IPS-18a (cell line): Measurements from ENCODE around the gene RBBP8.

Experiments
- H3K27ac ChIP-seq: one replicate; pipeline ENCODE4 v1.5.1; 2013; ENCODE audit warnings: low read length
- H3K27me3 ChIP-seq: one replicate; pipeline ENCODE4 v1.6.1; 2013; ENCODE audit warnings: mild to moderate bottlenecking, low read length; ENCODE audit not compliant: control insufficient read depth, insufficient read depth
- H3K36me3 ChIP-seq: one replicate; pipeline ENCODE4 v1.6.1; 2013; ENCODE audit warnings: low read depth, low read length; ENCODE audit not compliant: control insufficient read depth
- H3K4me1 ChIP-seq: one replicate; pipeline ENCODE4 v1.6.1; 2013; ENCODE audit warnings: low read depth, low read length; ENCODE audit not compliant: control insufficient read depth
- H3K4me3 ChIP-seq: one replicate; pipeline ENCODE4 v1.5.1; 2013; ENCODE audit warnings: low read length
- H3K9ac ChIP-seq: one replicate; pipeline ENCODE4 v1.6.1; 2013; ENCODE audit warnings: mild to moderate bottlenecking, low read length, moderate library complexity
- H3K9me3 ChIP-seq: one replicate; pipeline ENCODE4 v1.6.1; 2013; ENCODE audit warnings: low read depth, low read length; ENCODE audit not compliant: control insufficient read depth

RBBP8 gene

GRCh38 chr18:22974707-22975106 is 41.6 kb downstream of the RBBP8 start:
- no peak overlapping the region for H3K27ac ChIP-seq
- no peak overlapping the region for H3K4me3 ChIP-seq
- no peaks in the 10 kb centered on the region for H3K9me3 ChIP-seq
- H3K4me1 ChIP-seq: no peaks in the 10 kb centered on the region
- peaks cover 28% of the 10 kb centered on the region for H3K36me3 ChIP-seq
- no peaks in the 10 kb centered on the region for H3K27me3 ChIP-seq
- H3K9ac ChIP-seq: no peak overlapping the region

- Histone ChIP-seq H3K36me3 (peaks cover 25% of the 10 kb centered on the region), H3K4me3 (no peak overlapping the region), H3K9ac (no peak overlapping the region), H3K4me1 (no peaks in the 10 kb centered on the region), H3K9me3 (no peaks in the 10 kb centered on the region), H3K27ac (no peak overlapping the region), H3K27me3 (no peaks in the 10 kb centered on the region)
Measured at GRCh38 chr18:22975508-22975907, 42.4 kb downstream of the RBBP8 start.

- Histone ChIP-seq H3K9me3 (no peaks in the 10 kb centered on the region), H3K9ac (no peak overlapping the region), H3K4me3 (no peak overlapping the region), H3K27me3 (no peaks in the 10 kb centered on the region), H3K4me1 (no peaks in the 10 kb centered on the region), H3K36me3 (peaks cover 32% of the 10 kb centered on the region), H3K27ac (no peak overlapping the region)
Measured at GRCh38 chr18:22977847-22978701, 44.9 kb downstream of the RBBP8 start.

GRCh38 chr18:22980394-22980793 is 47.3 kb downstream of the RBBP8 start:
- H3K27ac ChIP-seq: no peak overlapping the region
- H3K9ac ChIP-seq: no peak overlapping the region
- H3K9me3 ChIP-seq: no peaks in the 10 kb centered on the region
- no peaks in the 10 kb centered on the region for H3K27me3 ChIP-seq
- no peaks in the 10 kb centered on the region for H3K4me1 ChIP-seq
- H3K4me3 ChIP-seq: no peak overlapping the region
- peaks cover 33% of the 10 kb centered on the region for H3K36me3 ChIP-seq

GRCh38 chr18:22981274-22982133 is 48.4 kb downstream of the RBBP8 start:
- Histone ChIP-seq H3K27ac (no peak overlapping the region), H3K36me3 (peaks cover 29% of the 10 kb centered on the region), H3K9ac (no peak overlapping the region), H3K27me3 (no peaks in the 10 kb centered on the region), H3K9me3 (no peaks in the 10 kb centered on the region), H3K4me1 (no peaks in the 10 kb centered on the region), H3K4me3 (no peak overlapping the region)

GRCh38 chr18:22983175-22983574 is 50.0 kb downstream of the RBBP8 start:
- peaks cover 33% of the 10 kb centered on the region for H3K36me3 ChIP-seq
- no peak overlapping the region for H3K9ac ChIP-seq
- no peak overlapping the region for H3K27ac ChIP-seq
- H3K4me3 ChIP-seq: no peak overlapping the region
- no peaks in the 10 kb centered on the region for H3K27me3 ChIP-seq
- H3K9me3 ChIP-seq: no peaks in the 10 kb centered on the region
- no peaks in the 10 kb centered on the region for H3K4me1 ChIP-seq

- Histone ChIP-seq H3K4me3 (no peak overlapping the region), H3K4me1 (no peaks in the 10 kb centered on the region), H3K36me3 (peaks cover 47% of the 10 kb centered on the region), H3K9me3 (no peaks in the 10 kb centered on the region), H3K9ac (no peak overlapping the region), H3K27ac (no peak overlapping the region), H3K27me3 (no peaks in the 10 kb centered on the region)
Measured at GRCh38 chr18:22985250-22985649, 52.1 kb downstream of the RBBP8 start.

GRCh38 chr18:22987547-22988189 is 54.5 kb downstream of the RBBP8 start:
- Histone ChIP-seq H3K36me3 (peaks cover 61% of the 10 kb centered on the region), H3K4me1 (no peaks in the 10 kb centered on the region), H3K9ac (no peak overlapping the region), H3K27ac (no peak overlapping the region), H3K9me3 (no peaks in the 10 kb centered on the region), H3K4me3 (no peak overlapping the region), H3K27me3 (no peaks in the 10 kb centered on the region)

GRCh38 chr18:22988208-22988607 is 55.1 kb downstream of the RBBP8 start:
- Histone ChIP-seq H3K9ac (no peak overlapping the region), H3K27ac (no peak overlapping the region), H3K9me3 (no peaks in the 10 kb centered on the region), H3K4me1 (no peaks in the 10 kb centered on the region), H3K27me3 (no peaks in the 10 kb centered on the region), H3K4me3 (no peak overlapping the region), H3K36me3 (peaks cover 63% of the 10 kb centered on the region)

- no peaks in the 10 kb centered on the region for H3K4me1 ChIP-seq
- no peaks in the 10 kb centered on the region for H3K9me3 ChIP-seq
- no peak overlapping the region for H3K9ac ChIP-seq
- no peak overlapping the region for H3K4me3 ChIP-seq
- H3K27me3 ChIP-seq: no peaks in the 10 kb centered on the region
- H3K36me3 ChIP-seq: peaks cover 49% of the 10 kb centered on the region
- H3K27ac ChIP-seq: no peak overlapping the region
Measured at GRCh38 chr18:22998344-22998743, 65.2 kb downstream of the RBBP8 start.

GRCh38 chr18:22999212-22999611 is 66.1 kb downstream of the RBBP8 start:
- Histone ChIP-seq H3K27ac (no peak overlapping the region), H3K27me3 (no peaks in the 10 kb centered on the region), H3K4me1 (no peaks in the 10 kb centered on the region), H3K36me3 (peaks cover 46% of the 10 kb centered on the region), H3K9ac (no peak overlapping the region), H3K9me3 (no peaks in the 10 kb centered on the region), H3K4me3 (no peak overlapping the region)
